Memory B cell (primary cell): ENCODE measurements around the gene DTWD2.
"Not testable (repeated sequence)": the region's sequence is repeated elsewhere in the genome, so short reads cannot be mapped to it uniquely, and the experiment has no call there.

Experiments used
- ATAC-seq: fragments of 150-1000 bp; cut with Tn5 transposase; 2 replicates; pipeline ENCODE4 v1.10.0; 2021; ENCODE audit warnings: low read depth, mild to moderate bottlenecking, moderate library complexity
- DNase-seq, 2 donors: peaks; one replicate each; pipeline ENCODE4 v3.0.0; 2022; ENCODE audit warnings: low spot score in 2 of 2
- H3K27ac Mint-ChIP-seq: one replicate; pipeline ENCODE4 v1.8.0; 2022; ENCODE audit warnings: mild to moderate bottlenecking, moderate library complexity, mixed read lengths
- H3K27me3 Mint-ChIP-seq: one replicate; pipeline ENCODE4 v1.8.0; 2022; ENCODE audit warnings: mixed read lengths
- H3K36me3 Mint-ChIP-seq: one replicate; pipeline ENCODE4 v1.8.0; 2022; ENCODE audit warnings: mild to moderate bottlenecking, mixed read lengths
- H3K4me1 Mint-ChIP-seq: one replicate; pipeline ENCODE4 v1.8.0; 2022; ENCODE audit warnings: mixed read lengths
- H3K4me3 Mint-ChIP-seq: one replicate; pipeline ENCODE4 v1.8.0; 2022; ENCODE audit warnings: mild to moderate bottlenecking, moderate library complexity, mixed read lengths
- H3K9me3 Mint-ChIP-seq: one replicate; pipeline ENCODE4 v1.8.0; 2022; ENCODE audit warnings: mixed read lengths

The DTWD2 gene

DNA sequence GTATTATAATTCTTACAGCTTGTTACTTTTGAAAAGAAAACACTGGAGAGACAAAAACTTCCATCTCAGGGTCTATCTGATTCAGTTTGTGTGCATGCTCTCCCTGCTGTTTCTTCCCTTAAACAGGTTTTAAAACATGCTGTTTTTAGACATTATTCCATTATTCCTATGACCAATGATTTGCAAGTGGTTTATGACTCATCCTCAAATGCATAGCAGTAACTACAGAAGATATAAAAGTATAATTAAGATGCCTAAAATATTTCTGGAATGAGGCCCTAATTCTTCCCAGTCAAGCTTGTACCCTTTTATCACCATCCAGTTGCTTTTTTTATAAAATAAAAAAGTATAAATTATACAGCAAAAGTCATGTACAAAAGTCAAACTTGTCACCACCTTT lies 3.7 kb downstream of the DTWD2 start:
- Mint-ChIP-seq H3K9me3 (no peaks in the 10 kb centered on the region), H3K27me3 (no peaks in the 10 kb centered on the region), H3K36me3 (peaks cover 9% of the 10 kb centered on the region), H3K27ac (no peak overlapping the region), H3K4me1 (peaks cover 18% of the 10 kb centered on the region), H3K4me3 (no peak overlapping the region)
- DNase-seq (no peak), ATAC-seq (no peak)

- Mint-ChIP-seq H3K27me3 (no peaks in the 10 kb centered on the region), H3K36me3 (peaks cover 27% of the 10 kb centered on the region), H3K4me3 (no peak overlapping the region), H3K4me1 (peaks cover 14% of the 10 kb centered on the region), H3K27ac (no peak overlapping the region), H3K9me3 (peaks cover 2% of the 10 kb centered on the region)
- DNase-seq = no peak
- ATAC-seq = no peak
Observed at GRCh38 chr5:118981783-118982182, 6.6 kb downstream of the DTWD2 start.

- Mint-ChIP-seq H3K36me3 (peaks cover 36% of the 10 kb centered on the region), H3K27ac (no peak overlapping the region), H3K27me3 (no peaks in the 10 kb centered on the region), H3K9me3 (peaks cover 2% of the 10 kb centered on the region), H3K4me3 (no peak overlapping the region), H3K4me1 (peaks cover 14% of the 10 kb centered on the region)
- ATAC-seq (no peak), DNase-seq (no peak)
Observed at GRCh38 chr5:118980438-118980837, 7.9 kb downstream of the DTWD2 start.

DNA sequence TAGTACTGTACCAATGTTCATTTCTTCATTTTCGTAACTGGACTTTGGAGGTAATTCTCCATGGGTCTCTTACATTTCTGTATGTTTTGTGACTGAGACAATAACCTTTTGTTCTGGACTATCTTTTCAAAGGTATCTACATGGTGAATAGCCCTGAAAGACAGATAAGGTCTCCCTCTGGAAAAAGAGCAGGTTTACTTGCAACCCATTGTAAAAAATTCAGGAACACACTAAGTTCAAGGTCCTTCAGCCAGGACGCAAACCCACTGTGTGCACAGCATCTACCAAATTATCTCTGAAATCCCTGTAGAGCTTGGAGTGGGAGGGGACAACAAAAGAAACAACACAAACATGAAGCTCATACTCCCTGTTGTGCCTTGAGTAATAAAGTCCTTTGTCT lies 8.3 kb downstream of the DTWD2 start:
- no peaks in the 10 kb centered on the region for H3K27me3 Mint-ChIP-seq
- DNase-seq = no peak
- H3K4me1 Mint-ChIP-seq = peaks cover 12% of the 10 kb centered on the region
- H3K4me3 Mint-ChIP-seq = no peak overlapping the region
- H3K36me3 Mint-ChIP-seq = peaks cover 37% of the 10 kb centered on the region
- no peak overlapping the region for H3K27ac Mint-ChIP-seq
- peaks cover 2% of the 10 kb centered on the region for H3K9me3 Mint-ChIP-seq
- ATAC-seq = no peak

- H3K36me3 Mint-ChIP-seq = peaks cover 41% of the 10 kb centered on the region
- H3K27ac Mint-ChIP-seq, H3K4me3 Mint-ChIP-seq, ATAC-seq, DNase-seq, H3K9me3 Mint-ChIP-seq, H3K27me3 Mint-ChIP-seq: not testable (repeated sequence)
- peaks cover 23% of the 10 kb centered on the region for H3K4me1 Mint-ChIP-seq
Observed at GRCh38 chr5:118973779-118974445, 14.4 kb downstream of the DTWD2 start.

- no peaks in the 10 kb centered on the region for H3K27me3 Mint-ChIP-seq
- H3K9me3 Mint-ChIP-seq = peaks cover 4% of the 10 kb centered on the region
- ATAC-seq (no peak), DNase-seq (no peak)
- H3K27ac Mint-ChIP-seq = no peak overlapping the region
- H3K4me3 Mint-ChIP-seq = no peak overlapping the region
- peaks cover 18% of the 10 kb centered on the region for H3K4me1 Mint-ChIP-seq
- H3K36me3 Mint-ChIP-seq = peaks cover 14% of the 10 kb centered on the region
Observed at GRCh38 chr5:118968925-118969375, 19.4 kb downstream of the DTWD2 start.

DNA sequence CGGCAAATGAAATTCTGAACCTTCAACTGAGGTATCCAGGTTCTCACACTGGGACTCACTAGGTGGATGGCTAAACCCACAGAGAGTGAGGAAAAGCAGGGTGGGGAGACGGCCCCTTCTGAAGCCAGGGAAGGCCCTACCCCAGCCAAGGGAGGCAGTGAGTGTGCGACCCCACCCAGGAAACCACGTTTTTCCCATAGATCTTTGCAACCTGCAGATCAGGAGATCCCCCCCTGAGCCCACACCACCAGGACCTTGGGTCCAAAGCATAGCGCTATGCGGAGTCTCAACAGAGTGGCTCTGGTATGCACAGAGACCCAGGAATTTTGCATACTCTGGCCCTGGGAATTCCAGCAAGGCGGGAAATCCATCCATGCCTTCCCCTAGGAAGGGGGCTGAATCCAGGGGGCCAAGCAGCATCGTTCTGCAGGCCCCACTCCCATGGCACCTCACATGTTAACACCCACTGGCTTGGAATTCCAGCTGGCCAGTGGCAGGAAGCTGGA lies 19.9 kb downstream of the DTWD2 start:
- Mint-ChIP-seq H3K4me3 (no peak overlapping the region), H3K9me3 (no peaks in the 10 kb centered on the region), H3K36me3 (peaks cover 11% of the 10 kb centered on the region), H3K4me1 (peaks cover 15% of the 10 kb centered on the region), H3K27ac (no peak overlapping the region), H3K27me3 (no peaks in the 10 kb centered on the region)
- DNase-seq = no peak
- ATAC-seq = no peak

- Mint-ChIP-seq H3K36me3 (peaks cover 9% of the 10 kb centered on the region), H3K4me1 (peaks cover 16% of the 10 kb centered on the region), H3K4me3 (no peak overlapping the region), H3K27me3 (no peaks in the 10 kb centered on the region), H3K27ac (no peak overlapping the region), H3K9me3 (no peaks in the 10 kb centered on the region)
- DNase-seq = no peak
- no peak for ATAC-seq
Observed at GRCh38 chr5:118967059-118967508, 21.3 kb downstream of the DTWD2 start.

GRCh38 chr5:118965890-118966289 lies 22.5 kb downstream of the DTWD2 start:
- H3K27ac Mint-ChIP-seq = no peak overlapping the region
- ATAC-seq = no peak
- H3K9me3 Mint-ChIP-seq = no peaks in the 10 kb centered on the region
- peaks cover 7% of the 10 kb centered on the region for H3K36me3 Mint-ChIP-seq
- no peak overlapping the region for H3K4me3 Mint-ChIP-seq
- H3K4me1 Mint-ChIP-seq = peaks cover 11% of the 10 kb centered on the region
- no peak for DNase-seq
- H3K27me3 Mint-ChIP-seq = no peaks in the 10 kb centered on the region

GRCh38 chr5:118964970-118965369 lies 23.4 kb downstream of the DTWD2 start:
- not testable (repeated sequence) for DNase-seq, H3K27me3 Mint-ChIP-seq, H3K4me3 Mint-ChIP-seq, H3K27ac Mint-ChIP-seq, ATAC-seq, H3K9me3 Mint-ChIP-seq
- H3K36me3 Mint-ChIP-seq = peaks cover 14% of the 10 kb centered on the region
- H3K4me1 Mint-ChIP-seq = peaks cover 11% of the 10 kb centered on the region

DNA sequence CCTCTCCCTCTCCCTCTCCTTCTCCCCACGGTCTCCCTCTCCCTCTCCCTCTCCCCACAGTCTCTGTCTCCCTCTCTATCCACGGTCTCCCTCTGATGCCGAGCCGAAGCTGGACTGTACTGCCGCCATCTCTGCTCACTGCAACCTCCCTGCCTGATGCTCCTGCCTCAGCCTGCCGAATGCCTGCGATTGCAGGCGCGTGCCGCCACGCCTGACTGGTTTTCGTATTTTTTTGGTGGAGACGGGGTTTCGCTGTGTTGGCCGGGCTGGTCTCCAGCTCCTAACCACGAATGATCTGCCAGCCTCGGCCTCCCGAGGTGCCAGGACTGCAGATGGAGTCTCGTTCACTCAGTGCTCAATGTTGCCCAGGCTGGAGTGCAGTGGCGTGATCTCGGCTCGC lies 24.0 kb downstream of the DTWD2 start:
- ATAC-seq, H3K4me3 Mint-ChIP-seq, DNase-seq, H3K9me3 Mint-ChIP-seq, H3K27ac Mint-ChIP-seq, H3K27me3 Mint-ChIP-seq, H3K4me1 Mint-ChIP-seq: not testable (repeated sequence)
- H3K36me3 Mint-ChIP-seq = peaks cover 17% of the 10 kb centered on the region

GRCh38 chr5:118963169-118963568 lies 25.2 kb downstream of the DTWD2 start:
- H3K4me3 Mint-ChIP-seq = no peak overlapping the region
- no peak for ATAC-seq
- peaks cover 2% of the 10 kb centered on the region for H3K9me3 Mint-ChIP-seq

GRCh38 chr5:118960557-118960956 lies 27.8 kb downstream of the DTWD2 start:
- Mint-ChIP-seq H3K9me3 (peaks cover 2% of the 10 kb centered on the region), H3K36me3 (peaks cover 20% of the 10 kb centered on the region), H3K4me1 (peaks cover 3% of the 10 kb centered on the region), H3K27me3 (no peaks in the 10 kb centered on the region), H3K4me3 (no peak overlapping the region), H3K27ac (no peak overlapping the region)
- DNase-seq (no peak), ATAC-seq (no peak)

More at GRCh38 chr5:118963169-118963568, 25.2 kb downstream of the DTWD2 start:
- peaks cover 20% of the 10 kb centered on the region for H3K36me3 Mint-ChIP-seq
- H3K27ac Mint-ChIP-seq = no peak overlapping the region
- H3K4me1 Mint-ChIP-seq = peaks cover 5% of the 10 kb centered on the region
- DNase-seq = no peak
- no peaks in the 10 kb centered on the region for H3K27me3 Mint-ChIP-seq

DNA sequence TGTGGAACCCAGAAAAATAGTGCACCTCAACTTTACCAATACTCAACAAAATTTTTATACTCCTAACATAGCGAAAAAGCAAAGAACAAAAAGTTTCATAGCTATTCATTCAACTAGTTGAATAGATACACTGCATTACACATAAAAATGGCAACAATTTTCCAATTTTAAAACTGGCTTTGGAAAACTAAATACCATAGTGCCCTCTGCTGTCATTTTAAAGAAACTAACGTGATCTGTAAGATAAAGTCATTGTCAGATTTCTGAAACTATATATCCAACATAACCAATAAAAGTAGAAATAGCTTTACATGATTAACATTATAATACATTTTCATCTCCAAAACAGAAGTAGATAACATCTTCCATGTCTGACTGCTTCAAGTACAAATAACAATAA lies 31.6 kb downstream of the DTWD2 start:
- Mint-ChIP-seq H3K4me3 (no peak overlapping the region), H3K4me1 (peaks cover 3% of the 10 kb centered on the region), H3K9me3 (peaks cover 2% of the 10 kb centered on the region), H3K27ac (no peak overlapping the region), H3K36me3 (peaks cover 20% of the 10 kb centered on the region), H3K27me3 (no peaks in the 10 kb centered on the region)
- ATAC-seq = no peak
- DNase-seq = no peak

DNA sequence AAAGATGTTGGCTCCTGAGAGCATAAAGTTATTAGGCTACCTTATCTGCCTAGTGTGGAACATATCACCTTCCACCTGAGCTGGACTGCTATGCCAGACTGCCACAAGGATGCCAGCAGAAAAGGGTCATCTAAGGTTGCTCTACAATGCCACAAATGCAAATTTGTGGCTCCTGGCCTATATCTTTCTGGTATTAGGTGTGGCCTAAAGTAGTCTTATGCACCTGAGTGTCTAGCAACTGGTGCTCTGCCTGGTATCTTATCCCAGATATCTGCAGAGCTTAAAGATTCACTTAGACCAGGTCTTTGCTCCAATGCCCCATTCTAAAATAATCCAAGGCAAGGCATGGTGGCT lies 34.7 kb downstream of the DTWD2 start:
- Mint-ChIP-seq H3K36me3 (peaks cover 25% of the 10 kb centered on the region), H3K9me3 (no peaks in the 10 kb centered on the region), H3K27ac (no peak overlapping the region), H3K4me1 (peaks cover 3% of the 10 kb centered on the region), H3K4me3 (no peak overlapping the region), H3K27me3 (no peaks in the 10 kb centered on the region)
- DNase-seq (no peak), ATAC-seq (no peak)
